K562 (cell line): ENCODE results near the gene LRP10. TPM values are rescaled to one million over a fixed set of nuclear protein-coding genes. Genes with fewer than 3 reads are reported as not detected.

Experiments
- CHD4 ChIP-seq: fragments of 200-600 bp; sonication (generic); IDR thresholded peaks from 3 replicates; pipeline ENCODE4 v1.6.1; 2012; ENCODE audit warnings: low read depth, mild to moderate bottlenecking, mixed read lengths, low read length, inconsistent platforms; ENCODE audit not compliant: insufficient read depth, insufficient replicate concordance, poor library complexity, severe bottlenecking
- CXXC5 ChIP-seq: fragments of 250-450 bp; sonication (Bioruptor Pico); IDR thresholded peaks from 2 replicates; pipeline ENCODE4 v1.8.0; 2022; ENCODE audit warnings: inconsistent platforms, mild to moderate bottlenecking, moderate library complexity
- IRF2 ChIP-seq: sonication (generic); formaldehyde crosslinking; IDR thresholded peaks from 2 replicates; pipeline ENCODE4 v1.8.1; 2022; ENCODE audit warnings: mild to moderate bottlenecking, missing genetic modification reagents
- MAFK ChIP-seq: IDR thresholded peaks from 2 replicates; pipeline ENCODE4 v1.6.1; 2011; ENCODE audit warnings: low read length, improper control_type of control experiment
- MBD2 ChIP-seq: sonication (generic); IDR thresholded peaks from 2 replicates; pipeline ENCODE4 v1.6.1; 2016; ENCODE audit warnings: low read depth, borderline replicate concordance
- NR3C1 ChIP-seq: sonication (generic); formaldehyde crosslinking; IDR thresholded peaks from 2 replicates; pipeline ENCODE4 v1.8.1; 2022; ENCODE audit warnings: missing genetic modification reagents
- NR4A1 ChIP-seq, 2 experiments: fragments of 250-450 bp in 1 of 2; fragments of 450-650 bp in 1 of 2; sonication (Bioruptor Pico) in 1 of 2; IDR thresholded peaks; 2 replicates each; pipeline versions ENCODE4 v1.4.0 to v1.6.1; 2016 to 2020; ENCODE audit warnings: mild to moderate bottlenecking in 2 of 2, missing compliant biosample characterization in 1 of 2, missing genetic modification characterization in 1 of 2, moderate library complexity in 1 of 2
- RFX7 ChIP-seq: fragments of 250-450 bp; sonication (Bioruptor Pico); IDR thresholded peaks from 2 replicates; pipeline ENCODE4 v1.5.1; 2021; ENCODE audit warnings: mild to moderate bottlenecking
- SMARCC2 ChIP-seq: fragments of 450-650 bp; IDR thresholded peaks from 2 replicates; pipeline ENCODE4 v1.6.1; 2017; ENCODE audit warnings: antibody characterized with exemption, moderate library complexity, mild to moderate bottlenecking, low read depth
- STAG1 ChIP-seq: sonication (generic); formaldehyde crosslinking; IDR thresholded peaks from 2 replicates; pipeline ENCODE4 v1.5.0; 2020; ENCODE audit warnings: missing genetic modification reagents, borderline replicate concordance
- TARDBP ChIP-seq: fragments of 450-650 bp; IDR thresholded peaks from 2 replicates; pipeline ENCODE4 v1.6.1; 2016
- ZFX ChIP-seq: sonication (generic); formaldehyde crosslinking; IDR thresholded peaks from 2 replicates; pipeline ENCODE4 v1.8.0; 2022; ENCODE audit warnings: mild to moderate bottlenecking, missing genetic modification reagents, moderate library complexity
- ZNF133 ChIP-seq: fragments of 250-450 bp; sonication (Bioruptor Pico); IDR thresholded peaks from 2 replicates; pipeline ENCODE4 v1.4.0; 2020; ENCODE audit warnings: mild to moderate bottlenecking
- ZNF134 ChIP-seq: fragments of 250-450 bp; sonication (Bioruptor Pico); conservative IDR thresholded peaks from 2 replicates; pipeline ENCODE4 v1.4.0; 2020
- ZNF75A ChIP-seq: fragments of 450-650 bp; formaldehyde crosslinking; IDR thresholded peaks from 2 replicates; pipeline ENCODE4 v1.4.0; 2020; ENCODE audit warnings: mild to moderate bottlenecking
- ZNF766 ChIP-seq: fragments of 200-800 bp; sonication (Bioruptor generic); conservative IDR thresholded peaks from 2 replicates; pipeline ENCODE4 v1.6.1; 2016; ENCODE audit warnings: missing genetic modification characterization, missing compliant biosample characterization
- polyA plus RNA-seq, 8 experiments: library from polyadenylated mRNA; depleted of rRNA in 4 of 8; stranded (reverse) in 5 of 8; unstranded in 3 of 8; fragments of >200 nt; fragmentation: Nextera tagmentation in 2 of 8; fragmentation: Illumina TruSeq in 1 of 8; extraction: Ambion mirVana in 2 of 8; extraction: Trizol in 1 of 8; gene quantifications; 2 replicates each; pipeline versions ENCODE4 v1.2.1 to v1.2.3, GENCODE V29; 2011 to 2014; ENCODE audit warnings: inconsistent platforms in 1 of 8, missing spikeins in 1 of 8
- total RNA-seq, 7 experiments: library from RNA; depleted of rRNA in 6 of 7; stranded (reverse); fragments of >200 nt in 6 of 7; fragmentation: Illumina TruSeq in 2 of 7; extraction: Trizol in 2 of 7; gene quantifications; 2 replicates each; pipeline versions ENCODE4 v1.2.1 to v1.2.3, GENCODE V29; 2011 to 2021; ENCODE audit warnings: low replicate concordance in 1 of 7
- TF ChIP-seq, protein P1 (sequence below): sonication (generic); formaldehyde crosslinking; IDR thresholded peaks from 2 replicates; pipeline ENCODE4 v1.8.0; 2022; ENCODE audit warnings: mild to moderate bottlenecking, missing genetic modification reagents
- TF ChIP-seq, protein P2 (sequence below): sonication (generic); formaldehyde crosslinking; IDR thresholded peaks from 2 replicates; pipeline ENCODE4 v1.8.1; 2023; ENCODE audit warnings: mild to moderate bottlenecking, missing genetic modification reagents
- TF ChIP-seq, protein P3 (sequence below): fragments of 450-650 bp; IDR thresholded peaks from 2 replicates; pipeline ENCODE4 v1.6.1; 2017; ENCODE audit warnings: antibody characterized with exemption, mild to moderate bottlenecking
- TF ChIP-seq, protein P4 (sequence below), 2 experiments: fragments of 450-650 bp in 1 of 2; sonication (generic) in 1 of 2; formaldehyde crosslinking; conservative IDR thresholded peaks; 2 replicates each; pipeline versions ENCODE4 v1.4.0 to v1.8.1; 2020 to 2022; ENCODE audit warnings: mild to moderate bottlenecking in 1 of 2, missing genetic modification reagents in 1 of 2

The LRP10 gene
- total and polyA plus RNA-seq, 9 of the 15 experiments (the other 6 are each of a cell fraction or from before 2014, with no cell fraction given) = 1.3 to 45.5 (median 10.9) TPM

DNA sequence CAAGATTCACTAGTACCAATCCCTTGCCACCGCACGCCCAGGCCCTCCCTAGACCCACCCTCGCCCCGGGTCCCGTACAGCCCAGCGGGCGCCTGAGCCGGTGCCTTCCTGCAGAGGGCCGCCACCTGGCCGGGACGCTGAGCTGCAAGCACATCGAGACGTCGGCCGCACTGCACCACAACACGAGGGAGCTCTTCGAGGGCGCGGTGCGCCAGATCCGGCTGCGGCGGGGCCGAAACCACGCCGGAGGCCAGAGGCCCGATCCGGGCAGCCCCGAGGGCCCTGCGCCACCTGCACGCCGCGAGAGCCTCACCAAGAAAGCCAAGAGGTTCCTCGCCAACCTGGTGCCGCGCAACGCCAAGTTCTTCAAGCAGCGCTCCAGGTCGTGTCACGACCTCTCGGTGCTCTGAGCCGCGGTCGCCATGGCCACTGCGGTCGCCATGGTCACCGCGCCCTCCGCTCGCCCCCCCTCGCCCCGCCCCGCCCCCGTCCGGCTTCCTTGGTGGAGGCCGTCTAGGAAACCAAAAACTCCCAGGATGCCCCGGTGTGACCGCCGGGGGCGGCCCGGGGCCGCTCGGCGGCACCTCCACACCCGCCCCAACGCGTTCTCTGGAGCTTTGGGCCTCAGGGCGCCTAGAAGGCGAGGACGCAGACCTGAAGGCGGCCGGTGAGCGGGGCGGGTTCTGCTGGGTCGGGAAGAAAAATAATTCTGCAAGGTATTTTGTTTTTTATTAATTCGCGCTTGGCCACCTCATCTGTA is 15.1 kb downstream of the LRP10 start (continued):
- TF ChIP-seq, protein P1, sequence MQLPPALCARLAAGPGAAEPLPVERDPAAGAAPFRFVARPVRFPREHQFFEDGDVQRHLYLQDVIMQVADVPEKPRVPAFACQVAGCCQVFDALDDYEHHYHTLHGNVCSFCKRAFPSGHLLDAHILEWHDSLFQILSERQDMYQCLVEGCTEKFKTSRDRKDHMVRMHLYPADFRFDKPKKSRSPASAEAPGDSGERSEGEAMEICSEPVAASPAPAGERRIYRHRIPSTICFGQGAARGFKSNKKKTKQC (CRISPR knock-in tag) = peak; percentile 83; the same call in 1 of the 2 replicates
- no peak for TF ChIP-seq ZNF134 (CRISPR knock-in tag)
- TF ChIP-seq, protein P2, sequence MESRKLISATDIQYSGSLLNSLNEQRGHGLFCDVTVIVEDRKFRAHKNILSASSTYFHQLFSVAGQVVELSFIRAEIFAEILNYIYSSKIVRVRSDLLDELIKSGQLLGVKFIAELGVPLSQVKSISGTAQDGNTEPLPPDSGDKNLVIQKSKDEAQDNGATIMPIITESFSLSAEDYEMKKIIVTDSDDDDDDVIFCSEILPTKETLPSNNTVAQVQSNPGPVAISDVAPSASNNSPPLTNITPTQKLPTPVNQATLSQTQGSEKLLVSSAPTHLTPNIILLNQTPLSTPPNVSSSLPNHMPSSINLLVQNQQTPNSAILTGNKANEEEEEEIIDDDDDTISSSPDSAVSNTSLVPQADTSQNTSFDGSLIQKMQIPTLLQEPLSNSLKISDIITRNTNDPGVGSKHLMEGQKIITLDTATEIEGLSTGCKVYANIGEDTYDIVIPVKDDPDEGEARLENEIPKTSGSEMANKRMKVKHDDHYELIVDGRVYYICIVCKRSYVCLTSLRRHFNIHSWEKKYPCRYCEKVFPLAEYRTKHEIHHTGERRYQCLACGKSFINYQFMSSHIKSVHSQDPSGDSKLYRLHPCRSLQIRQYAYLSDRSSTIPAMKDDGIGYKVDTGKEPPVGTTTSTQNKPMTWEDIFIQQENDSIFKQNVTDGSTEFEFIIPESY = peak; percentile 86
- TF ChIP-seq, protein P3, sequence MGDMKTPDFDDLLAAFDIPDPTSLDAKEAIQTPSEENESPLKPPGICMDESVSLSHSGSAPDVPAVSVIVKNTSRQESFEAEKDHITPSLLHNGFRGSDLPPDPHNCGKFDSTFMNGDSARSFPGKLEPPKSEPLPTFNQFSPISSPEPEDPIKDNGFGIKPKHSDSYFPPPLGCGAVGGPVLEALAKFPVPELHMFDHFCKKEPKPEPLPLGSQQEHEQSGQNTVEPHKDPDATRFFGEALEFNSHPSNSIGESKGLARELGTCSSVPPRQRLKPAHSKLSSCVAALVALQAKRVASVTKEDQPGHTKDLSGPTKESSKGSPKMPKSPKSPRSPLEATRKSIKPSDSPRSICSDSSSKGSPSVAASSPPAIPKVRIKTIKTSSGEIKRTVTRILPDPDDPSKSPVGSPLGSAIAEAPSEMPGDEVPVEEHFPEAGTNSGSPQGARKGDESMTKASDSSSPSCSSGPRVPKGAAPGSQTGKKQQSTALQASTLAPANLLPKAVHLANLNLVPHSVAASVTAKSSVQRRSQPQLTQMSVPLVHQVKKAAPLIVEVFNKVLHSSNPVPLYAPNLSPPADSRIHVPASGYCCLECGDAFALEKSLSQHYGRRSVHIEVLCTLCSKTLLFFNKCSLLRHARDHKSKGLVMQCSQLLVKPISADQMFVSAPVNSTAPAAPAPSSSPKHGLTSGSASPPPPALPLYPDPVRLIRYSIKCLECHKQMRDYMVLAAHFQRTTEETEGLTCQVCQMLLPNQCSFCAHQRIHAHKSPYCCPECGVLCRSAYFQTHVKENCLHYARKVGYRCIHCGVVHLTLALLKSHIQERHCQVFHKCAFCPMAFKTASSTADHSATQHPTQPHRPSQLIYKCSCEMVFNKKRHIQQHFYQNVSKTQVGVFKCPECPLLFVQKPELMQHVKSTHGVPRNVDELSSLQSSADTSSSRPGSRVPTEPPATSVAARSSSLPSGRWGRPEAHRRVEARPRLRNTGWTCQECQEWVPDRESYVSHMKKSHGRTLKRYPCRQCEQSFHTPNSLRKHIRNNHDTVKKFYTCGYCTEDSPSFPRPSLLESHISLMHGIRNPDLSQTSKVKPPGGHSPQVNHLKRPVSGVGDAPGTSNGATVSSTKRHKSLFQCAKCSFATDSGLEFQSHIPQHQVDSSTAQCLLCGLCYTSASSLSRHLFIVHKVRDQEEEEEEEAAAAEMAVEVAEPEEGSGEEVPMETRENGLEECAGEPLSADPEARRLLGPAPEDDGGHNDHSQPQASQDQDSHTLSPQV = peak; percentile 90
- no peak for TF ChIP-seq TARDBP
- TF ChIP-seq MBD2 = peak; percentile 32; the same call in 1 of the 2 replicates
- TF ChIP-seq CXXC5 (CRISPR knock-in tag) = peak; percentile 88
- no peak for TF ChIP-seq ZNF75A (CRISPR knock-in tag)
- 0 out of 2 replicates have a peak, but pooled peaks have one; percentile 21 for TF ChIP-seq ZNF766
- peak; percentile 87 for TF ChIP-seq ZFX
- no peak for TF ChIP-seq MAFK
- TF ChIP-seq STAG1 (CRISPR knock-in tag) = peak; percentile 25; the same call in 1 of the 2 replicates
- peak; percentile 86; the same call in 1 of the 2 replicates for TF ChIP-seq NR3C1
- TF ChIP-seq RFX7 (CRISPR knock-in tag) = no peak
- no peak for TF ChIP-seq IRF2 (CRISPR knock-in tag)
- TF ChIP-seq, protein P4, sequence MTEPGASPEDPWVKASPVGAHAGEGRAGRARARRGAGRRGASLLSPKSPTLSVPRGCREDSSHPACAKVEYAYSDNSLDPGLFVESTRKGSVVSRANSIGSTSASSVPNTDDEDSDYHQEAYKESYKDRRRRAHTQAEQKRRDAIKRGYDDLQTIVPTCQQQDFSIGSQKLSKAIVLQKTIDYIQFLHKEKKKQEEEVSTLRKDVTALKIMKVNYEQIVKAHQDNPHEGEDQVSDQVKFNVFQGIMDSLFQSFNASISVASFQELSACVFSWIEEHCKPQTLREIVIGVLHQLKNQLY (CRISPR knock-in tag; conservative IDR thresholded peaks at IDR 0.05) = no peak
- TF ChIP-seq SMARCC2 = no peak
- TF ChIP-seq NR4A1 (CRISPR knock-in tag; IDR thresholded peaks at IDR 0.05) = 0 out of 2 replicates have a peak, but pooled peaks have one; percentile 61
- no peak for TF ChIP-seq NR4A1 (tag; IDR thresholded peaks at IDR 0.05)
- no peak for TF ChIP-seq ZNF133 (CRISPR knock-in tag)
- no peak for TF ChIP-seq CHD4
